Activated CD4-positive, alpha-beta T cell treated with anti-CD3 and anti-CD28 coated beads for 1 hour (primary cell): Measurements from ENCODE around the gene ZNF558.
A peak's percentile ranks its signal among the peaks of the same experiment; 100 is the strongest.

Experiments
- DNase-seq: peaks from one replicate; pipeline ENCODE4 v3.0.0-alpha.2; 2020

Gene ZNF558

GRCh38 chr19:8832132-8833021 lies at the start of gene ZNF558, which contains the start of gene MBD3L1:
TSS of gene ZNF558 (minus strand) at chr19:8832304. CDS start at chr19:8822659, 9,645 bp downstream.
TSS of gene MBD3L1 (plus strand) at chr19:8832377. CDS start at chr19:8842679, 10,302 bp downstream.
- peak; percentile 96 for DNase-seq

- no peak for DNase-seq
These were observed 49.4 kb upstream of the ZNF558 start for GRCh38 chr19:8881512-8881911.

- no peak for DNase-seq
These were observed 48.9 kb upstream of the ZNF558 start for GRCh38 chr19:8880868-8881488.

- no peak for DNase-seq
These were observed 46.0 kb upstream of the ZNF558 start for GRCh38 chr19:8877854-8878705.

GRCh38 chr19:8866344-8866743 lies 34.2 kb upstream of the ZNF558 start:
- DNase-seq, result no peak

GRCh38 chr19:8858260-8858659 lies 26.2 kb upstream of the ZNF558 start:
- DNase-seq, result no peak

GRCh38 chr19:8850488-8850887 lies 18.4 kb upstream of the ZNF558 start:
- DNase-seq, result no peak

- no peak for DNase-seq
These were observed 17.1 kb upstream of the ZNF558 start for GRCh38 chr19:8849232-8849631.

- DNase-seq, result no peak
These were observed 14.7 kb upstream of the ZNF558 start for GRCh38 chr19:8846819-8847218.

GRCh38 chr19:8840708-8841107 lies 8.6 kb upstream of the ZNF558 start:
- no peak for DNase-seq

- DNase-seq, result no peak
These were observed 3.8 kb upstream of the ZNF558 start for GRCh38 chr19:8835877-8836276.

- no peak for DNase-seq
These were observed 3.3 kb upstream of the ZNF558 start for GRCh38 chr19:8835446-8835845.

GRCh38 chr19:8831832-8832131 lies 322 bp downstream of the ZNF558 start:
- DNase-seq, result no peak

- DNase-seq, result no peak
These were observed 731 bp downstream of the ZNF558 start for GRCh38 chr19:8831373-8831772.

- DNase-seq, result no peak
These were observed 4.8 kb downstream of the ZNF558 start for GRCh38 chr19:8827277-8827676.

GRCh38 chr19:8826371-8826770 lies 5.7 kb downstream of the ZNF558 start:
- DNase-seq, result no peak

GRCh38 chr19:8821748-8822241 lies 10.3 kb downstream of the ZNF558 start:
- no peak for DNase-seq

- no peak for DNase-seq
These were observed 11.9 kb downstream of the ZNF558 start for GRCh38 chr19:8820234-8820633.

- DNase-seq, result no peak
These were observed 16.3 kb downstream of the ZNF558 start for GRCh38 chr19:8815780-8816179.

GRCh38 chr19:8814176-8814575 lies 17.9 kb downstream of the ZNF558 start:
- no peak for DNase-seq

GRCh38 chr19:8811315-8812172 lies 20.6 kb downstream of the ZNF558 start:
- DNase-seq, result no peak

GRCh38 chr19:8806661-8807060 lies 25.4 kb downstream of the ZNF558 start:
- no peak for DNase-seq
